T follicular helper cell (primary cell): ENCODE results near the gene NAE1.

Experiments
- DNase-seq: peaks from one replicate; pipeline ENCODE4 v3.0.0-alpha.2; 2020; ENCODE audit warnings: low read depth

NAE1 gene

GRCh38 chr16:66850115-66850815 lies 19.5 kb upstream of the NAE1 start:
- no peak for DNase-seq

DNA sequence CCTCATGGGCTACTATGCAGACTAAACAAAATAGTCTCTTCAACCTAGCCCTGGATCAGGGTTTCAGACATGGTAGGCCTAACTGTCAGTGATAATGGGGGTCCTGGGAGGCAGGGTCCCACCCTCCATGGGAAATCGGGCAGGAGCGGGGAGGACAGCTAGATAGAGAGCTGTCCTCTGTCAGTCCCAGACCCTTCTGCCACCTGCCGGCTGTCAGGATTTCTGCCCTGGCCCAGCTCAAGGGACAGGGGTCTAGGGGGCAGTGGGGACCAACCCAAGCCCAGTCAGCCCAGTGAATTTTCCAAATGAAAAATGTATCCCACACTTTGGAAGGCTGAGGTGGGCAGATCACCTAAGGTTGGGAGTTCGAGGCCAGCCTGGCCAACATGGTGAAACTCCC lies 18.8 kb upstream of the NAE1 start:
- DNase-seq: no peak

GRCh38 chr16:66849021-66849420 lies 18.2 kb upstream of the NAE1 start:
- DNase-seq: no peak

- DNase-seq: no peak
Observed at GRCh38 chr16:66848172-66848571, 17.4 kb upstream of the NAE1 start.

- no peak for DNase-seq
Observed at GRCh38 chr16:66847533-66848067, 16.8 kb upstream of the NAE1 start.

- no peak for DNase-seq
Observed at GRCh38 chr16:66846831-66847230, 16.1 kb upstream of the NAE1 start.

GRCh38 chr16:66846266-66846665 lies 15.5 kb upstream of the NAE1 start:
- DNase-seq: no peak

- no peak for DNase-seq
Observed at GRCh38 chr16:66845791-66846221, 15.0 kb upstream of the NAE1 start.

- DNase-seq: no peak
Observed at GRCh38 chr16:66845080-66845410, 14.3 kb upstream of the NAE1 start.

GRCh38 chr16:66844342-66845079 lies 13.7 kb upstream of the NAE1 start, which contains the start of gene CA7:
CA7 (plus strand) TSS chr16:66844414; CDS start chr16:66844488, 74 bp downstream.
- DNase-seq: no peak

DNA sequence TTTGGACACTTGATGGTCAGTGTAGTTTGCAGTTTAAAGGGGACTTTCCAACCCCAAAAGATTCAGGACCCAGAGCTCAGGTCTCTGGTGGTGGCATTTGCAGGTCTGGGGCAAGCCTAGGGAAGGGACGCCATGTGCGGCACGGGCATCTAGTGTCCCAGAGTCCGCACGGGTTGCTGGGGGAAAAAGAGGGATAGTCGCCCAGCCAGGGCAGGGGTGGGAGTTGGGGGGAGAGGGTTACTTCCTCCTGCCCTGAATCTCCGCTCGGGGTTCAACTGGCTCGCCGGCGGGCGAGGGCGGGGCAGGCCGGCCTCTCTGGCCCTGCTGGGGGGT lies 13.2 kb upstream of the NAE1 start:
- DNase-seq: no peak

GRCh38 chr16:66843191-66843590 lies 12.4 kb upstream of the NAE1 start:
- no peak for DNase-seq

DNA sequence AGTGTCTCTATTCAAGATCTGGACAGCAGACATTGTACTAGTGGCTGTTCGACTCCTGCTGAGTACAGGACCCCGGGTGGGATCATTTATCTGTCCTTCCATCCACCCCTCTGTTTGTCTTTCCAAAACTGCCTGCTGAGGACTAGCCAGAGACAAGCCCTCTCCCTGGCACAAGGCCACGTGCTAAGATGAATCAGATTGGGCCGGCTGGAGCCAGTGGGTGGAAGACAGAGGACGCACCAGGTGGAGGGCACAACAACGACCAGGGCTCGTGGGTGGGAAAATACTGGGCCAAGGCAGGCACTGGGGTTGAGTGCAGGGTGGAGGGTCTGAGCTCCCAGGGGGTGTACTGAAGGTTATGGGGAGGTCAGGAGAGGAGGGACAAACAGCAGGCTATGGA lies 12.0 kb upstream of the NAE1 start:
- DNase-seq: no peak

- no peak for DNase-seq
Observed at GRCh38 chr16:66841366-66841765, 10.6 kb upstream of the NAE1 start.

DNA sequence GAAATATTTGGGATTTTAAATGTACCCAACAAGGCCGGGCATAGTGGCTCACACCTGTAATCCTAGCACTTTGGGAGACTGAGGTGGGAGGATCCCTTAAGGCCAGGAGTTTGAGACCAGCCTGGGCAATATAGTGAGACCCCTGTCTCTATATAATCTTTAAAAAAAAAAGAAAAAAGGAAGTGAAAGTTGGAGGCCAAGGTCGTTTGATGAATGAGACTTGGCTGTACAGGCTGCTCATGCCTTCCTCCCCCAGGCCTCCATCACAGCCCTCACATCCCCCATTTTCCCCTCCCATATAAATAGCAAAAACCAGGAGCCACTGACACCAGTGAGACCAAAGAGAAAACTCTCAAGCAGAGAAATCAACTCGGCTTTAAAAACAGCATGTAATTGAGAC lies 10.1 kb upstream of the NAE1 start:
- no peak for DNase-seq

DNA sequence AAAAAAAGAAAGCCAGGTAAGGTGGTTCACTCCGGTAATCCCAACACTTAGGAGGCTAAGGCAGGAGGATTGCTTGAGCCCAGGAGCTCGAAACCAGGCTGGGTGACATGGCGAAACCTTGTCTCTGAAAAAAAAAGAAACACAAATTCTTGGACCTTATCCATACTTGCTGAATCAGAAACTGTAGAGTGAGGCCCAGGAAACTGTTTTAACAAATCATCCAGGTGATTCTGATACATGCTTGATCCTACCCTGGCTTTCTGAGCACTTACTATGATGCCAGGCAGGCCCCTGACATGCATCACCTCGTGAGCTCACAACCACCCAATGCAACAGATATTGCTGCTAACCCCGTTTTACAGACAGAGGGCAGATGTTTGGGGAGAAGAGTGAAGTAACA lies 4.0 kb upstream of the NAE1 start:
- no peak for DNase-seq

GRCh38 chr16:66832661-66833305 lies 2.0 kb upstream of the NAE1 start:
- DNase-seq: no peak

DNA sequence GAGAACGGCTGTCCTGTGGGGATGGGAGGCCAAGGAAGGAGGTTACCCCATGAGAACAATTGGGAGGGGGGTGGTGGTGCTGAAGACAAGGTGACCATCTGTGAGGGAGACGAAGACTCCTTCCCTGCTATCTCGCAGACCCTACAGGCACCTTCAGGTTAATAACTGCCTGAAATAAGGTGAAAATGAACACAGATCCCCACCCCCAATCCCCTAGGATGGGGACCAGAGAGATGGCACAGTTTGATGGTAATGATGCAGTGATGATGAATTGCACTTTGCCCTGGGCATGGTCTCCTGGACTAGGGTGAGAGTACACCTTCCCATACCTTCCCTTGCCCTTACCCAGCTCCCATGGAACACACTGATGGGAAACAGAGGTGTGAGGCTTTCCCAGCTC lies 1.4 kb upstream of the NAE1 start:
- no peak for DNase-seq

- DNase-seq: no peak
Observed at GRCh38 chr16:66824006-66824405, 6.8 kb downstream of the NAE1 start.

DNA sequence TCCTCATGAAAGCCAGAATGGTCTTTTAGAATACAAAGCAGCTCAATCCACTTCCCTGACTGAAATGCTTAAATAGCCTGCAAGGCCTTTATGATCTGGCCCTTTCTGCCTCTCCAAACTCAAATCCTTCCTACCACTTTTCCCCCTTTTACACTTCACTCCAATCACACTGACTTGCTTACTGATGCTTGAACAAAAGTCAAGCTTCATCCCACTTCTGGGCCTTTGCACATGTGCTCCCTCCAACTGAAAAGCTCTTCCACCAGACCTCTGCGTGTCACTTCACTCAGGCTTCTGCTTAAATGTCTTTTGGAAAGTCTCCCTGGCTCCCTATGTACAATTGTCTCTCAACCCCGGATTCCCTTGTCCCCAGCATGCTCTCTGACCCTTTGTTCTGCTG lies 16.0 kb downstream of the NAE1 start:
- DNase-seq: no peak

DNA sequence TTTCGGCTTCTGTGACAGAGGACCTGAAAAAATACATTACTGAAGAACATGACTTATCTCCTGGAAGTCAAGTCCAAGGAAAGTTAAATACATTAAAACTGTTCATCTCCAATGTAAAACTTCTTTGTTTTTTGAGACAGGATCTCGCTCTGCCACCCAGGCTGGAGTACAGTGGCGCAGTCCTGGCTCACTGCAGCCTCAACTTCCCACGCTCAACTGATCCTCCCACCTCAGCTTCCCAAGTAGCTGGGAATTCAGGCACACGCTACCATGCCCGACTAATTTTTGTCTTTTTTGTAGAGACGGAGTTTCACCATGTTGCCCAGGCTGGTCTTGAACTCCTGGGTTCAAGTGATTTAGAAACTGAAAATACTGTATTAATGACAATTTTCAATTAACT lies 19.7 kb downstream of the NAE1 start:
- DNase-seq: no peak

DNA sequence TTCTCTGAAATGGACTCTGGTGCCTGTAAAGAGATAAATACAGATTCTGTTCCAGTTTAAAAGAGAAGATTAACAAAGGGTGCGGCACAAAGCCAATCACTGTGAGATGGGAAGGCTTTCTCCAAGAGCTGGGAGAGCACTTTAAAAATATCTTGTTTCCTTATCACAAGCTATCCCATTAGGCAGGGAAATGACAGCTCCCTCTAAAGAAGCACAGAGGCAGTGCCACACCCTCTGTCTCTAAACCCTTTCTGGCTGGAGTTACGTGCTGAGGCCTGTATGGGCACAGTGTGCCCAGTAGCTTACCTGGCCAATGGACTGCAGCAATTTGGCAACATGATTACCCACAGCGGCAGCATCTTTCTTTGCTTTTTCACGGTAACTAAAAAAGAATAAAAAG lies 20.4 kb downstream of the NAE1 start:
- DNase-seq: no peak

DNA sequence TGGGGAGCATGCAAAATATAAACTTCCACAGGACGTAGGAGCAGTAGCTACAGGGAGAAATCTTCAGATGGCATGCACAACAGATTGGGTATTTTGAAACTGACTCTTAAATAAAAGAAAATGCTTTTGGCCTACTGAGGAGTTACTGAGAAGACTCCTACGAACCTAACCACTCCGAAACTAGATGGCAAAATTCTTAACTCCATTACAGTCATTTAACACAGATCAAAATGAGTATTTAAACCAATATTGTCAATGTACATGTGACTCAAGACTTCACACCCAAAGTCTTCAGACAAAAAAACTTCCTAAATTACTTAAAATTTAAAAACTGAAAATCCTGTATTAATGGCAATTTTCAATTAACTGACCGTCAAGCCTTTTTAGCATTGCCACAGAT lies 21.0 kb downstream of the NAE1 start:
- no peak for DNase-seq
